ENCODE measurements around the gene KIF25. TPM values are rescaled to one million over a fixed set of nuclear protein-coding genes. Genes with fewer than 3 reads are reported as not detected.

The KIF25 gene
- total RNA-seq, 4 donors from 2014 or later, result 0.28 TPM; not detected in 3

- H3K27me3 ChIP-seq, result no peaks in the 10 kb centered on the region
- peak in 1 of 2 donors; percentile 1 for DNase-seq
- no peaks in the 10 kb centered on the region for H3K36me3 ChIP-seq
- peaks cover 0 to 8% of the 10 kb centered on the region in 2 donors for H3K9me3 ChIP-seq
- no peak overlapping the region for H3K4me3 ChIP-seq
- H3K4me1 ChIP-seq, result peaks cover 0 to 3% of the 10 kb centered on the region in 2 donors
- H3K27ac ChIP-seq, result no peak overlapping the region
- intact Hi-C loops (cut with DNase I; ENCODE audit: low total_unique reads), result no loop called here
- TF ChIP-seq POLR2A (IDR thresholded peaks at IDR 0.05), result no peak
- TF ChIP-seq CTCF (IDR thresholded peaks at IDR 0.05), result no peak
Measured at GRCh38 chr6:168038576-168039140, 41.2 kb downstream of the KIF25 start.

GRCh38 chr6:168039301-168039700 lies 41.8 kb downstream of the KIF25 start:
- H3K36me3 ChIP-seq, result no peaks in the 10 kb centered on the region
- H3K9me3 ChIP-seq, result peaks cover 0 to 8% of the 10 kb centered on the region in 2 donors
- no peak overlapping the region for H3K27ac ChIP-seq
- no peak for DNase-seq
- intact Hi-C loops (cut with DNase I; ENCODE audit: low total_unique reads), result no loop called here
- TF ChIP-seq POLR2A (IDR thresholded peaks at IDR 0.05), result no peak
- no peak for TF ChIP-seq CTCF (IDR thresholded peaks at IDR 0.05)
- H3K4me3 ChIP-seq, result no peak overlapping the region
- peaks cover 0 to 3% of the 10 kb centered on the region in 2 donors for H3K4me1 ChIP-seq
- no peaks in the 10 kb centered on the region for H3K27me3 ChIP-seq

- Histone ChIP-seq H3K36me3 (no peaks in the 10 kb centered on the region), H3K9me3 (peaks cover 0 to 8% of the 10 kb centered on the region in 2 donors), H3K27me3 (no peaks in the 10 kb centered on the region), H3K27ac (no peak overlapping the region), H3K4me1 (peaks cover 0 to 3% of the 10 kb centered on the region in 2 donors), H3K4me3 (no peak overlapping the region)
- intact Hi-C loops (cut with DNase I; ENCODE audit: low total_unique reads), result no loop called here
- no peak for TF ChIP-seq CTCF (IDR thresholded peaks at IDR 0.05)
- TF ChIP-seq POLR2A (IDR thresholded peaks at IDR 0.05), result no peak
- DNase-seq, result peak in 1 of 2 donors; percentile 6
Measured at GRCh38 chr6:168039849-168040248, 42.4 kb downstream of the KIF25 start.

GRCh38 chr6:168040856-168041496 lies 43.5 kb downstream of the KIF25 start:
- intact Hi-C loops (cut with DNase I; ENCODE audit: low total_unique reads), result no loop called here
- TF ChIP-seq POLR2A (IDR thresholded peaks at IDR 0.05), result no peak
- no peak for TF ChIP-seq CTCF (IDR thresholded peaks at IDR 0.05)
- Histone ChIP-seq H3K36me3 (no peaks in the 10 kb centered on the region), H3K4me1 (peaks cover 0 to 6% of the 10 kb centered on the region in 2 donors), H3K4me3 (no peak overlapping the region), H3K27ac (no peak overlapping the region), H3K27me3 (no peaks in the 10 kb centered on the region), H3K9me3 (peaks cover 0 to 8% of the 10 kb centered on the region in 2 donors)
- DNase-seq, result peak in 1 of 2 donors; percentile 10

GRCh38 chr6:168041928-168042327 lies 44.5 kb downstream of the KIF25 start:
- intact Hi-C loops (cut with DNase I; ENCODE audit: low total_unique reads), result no loop called here
- no peak overlapping the region for H3K4me3 ChIP-seq
- peaks cover 0 to 12% of the 10 kb centered on the region in 2 donors for H3K4me1 ChIP-seq
- H3K27ac ChIP-seq, result no peak overlapping the region
- H3K9me3 ChIP-seq, result peaks cover 0 to 8% of the 10 kb centered on the region in 2 donors
- peak in 1 of 2 donors; percentile 5 for DNase-seq
- TF ChIP-seq CTCF (IDR thresholded peaks at IDR 0.05) (no peak), POLR2A (IDR thresholded peaks at IDR 0.05) (no peak)
- H3K27me3 ChIP-seq, result no peaks in the 10 kb centered on the region
- no peaks in the 10 kb centered on the region for H3K36me3 ChIP-seq

All from uterus (tissue), 4 donors.